Bronchial epithelial cell (primary cell): Measurements from ENCODE around the gene VWA1. TPM values are rescaled to one million over a fixed set of nuclear protein-coding genes. Genes with fewer than 3 reads are reported as not detected.

ENCODE experiments used
- DNase-seq: peaks from one replicate; pipeline ENCODE4 v3.0.0-alpha.2; 2010; ENCODE audit warnings: low read depth
- FAIRE-seq: peaks from 2 replicates; lab custom pipeline; 2011; peaks lifted over from hg19 to GRCh38; lab: Jason Lieb, UNC
- H3K27me3 ChIP-seq: 2 replicates; pipeline ENCODE4 v1.5.1; 2011; ENCODE audit warnings: low read length; ENCODE audit not compliant: control insufficient read depth, insufficient read depth
- H3K36me3 ChIP-seq: 2 replicates; pipeline ENCODE4 v1.5.1; 2011; ENCODE audit warnings: low read length; ENCODE audit not compliant: control insufficient read depth, insufficient read depth
- H3K4me3 ChIP-seq: 2 replicates; pipeline ENCODE4 v1.5.1; 2011; ENCODE audit warnings: mild to moderate bottlenecking, low read depth, low read length, control low read depth
- total RNA-seq: library from RNA; depleted of rRNA; stranded (reverse); fragments of >200 nt; gene quantifications from 2 replicates; pipeline ENCODE4 v1.2.1, GENCODE V29; 2014
- TF ChIP-seq, protein P1 (sequence below): IDR thresholded peaks from 2 replicates; pipeline ENCODE4 v1.5.1; 2011; ENCODE audit warnings: mild to moderate bottlenecking, moderate library complexity, low read length, control low read depth, inconsistent platforms; ENCODE audit not compliant: insufficient read depth, severe bottlenecking

The VWA1 gene
- total RNA-seq, 1 donor from 2014 or later: 5.0 TPM

DNA sequence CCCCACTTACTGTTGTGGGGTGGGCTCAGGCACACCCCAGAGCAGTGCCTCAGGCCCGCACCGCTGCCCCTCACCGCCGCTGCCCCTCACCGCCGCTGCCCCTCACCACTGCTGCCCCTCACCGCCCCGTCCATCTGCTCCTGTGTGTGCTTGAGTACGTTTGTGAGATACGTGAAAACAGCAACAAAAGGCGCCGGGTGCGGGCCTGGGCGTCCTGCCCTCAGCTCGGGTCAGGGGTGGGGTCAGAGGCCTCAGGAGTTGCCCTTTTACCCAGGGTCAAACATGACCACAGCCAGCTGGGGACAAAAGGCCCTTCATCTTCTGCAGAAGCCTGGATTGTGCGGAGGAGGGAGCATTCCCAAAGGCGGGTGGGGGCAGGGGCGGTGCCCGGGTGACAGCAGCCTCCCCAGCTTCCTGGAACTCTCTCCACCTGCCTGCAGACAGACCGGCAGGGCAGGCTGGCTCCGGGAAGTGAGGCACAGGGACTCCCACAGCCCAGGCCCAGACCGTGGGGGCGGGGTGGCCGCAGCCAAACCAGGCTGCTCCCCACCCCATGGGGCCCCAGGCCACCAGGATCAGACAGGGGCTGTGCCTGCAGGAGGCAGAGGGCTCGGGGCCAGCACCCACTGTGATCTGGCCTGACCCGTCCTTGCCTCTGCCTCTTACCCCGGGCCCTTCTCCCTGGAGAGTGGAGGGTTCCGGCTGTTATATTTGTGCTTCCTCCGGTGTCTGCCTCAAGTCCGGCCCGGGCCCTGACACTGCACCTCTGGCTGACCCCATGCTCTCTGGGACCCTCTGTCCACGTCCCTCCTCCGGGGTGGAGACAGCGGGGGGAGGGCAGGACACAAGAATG lies 2.3 kb upstream of the VWA1 start:
- Histone ChIP-seq H3K36me3 (no peaks in the 10 kb centered on the region), H3K4me3 (peak overlapping the region; percentile 9), H3K27me3 (no peaks in the 10 kb centered on the region)
- peak; percentile 62 for DNase-seq
- TF ChIP-seq, protein P1, sequence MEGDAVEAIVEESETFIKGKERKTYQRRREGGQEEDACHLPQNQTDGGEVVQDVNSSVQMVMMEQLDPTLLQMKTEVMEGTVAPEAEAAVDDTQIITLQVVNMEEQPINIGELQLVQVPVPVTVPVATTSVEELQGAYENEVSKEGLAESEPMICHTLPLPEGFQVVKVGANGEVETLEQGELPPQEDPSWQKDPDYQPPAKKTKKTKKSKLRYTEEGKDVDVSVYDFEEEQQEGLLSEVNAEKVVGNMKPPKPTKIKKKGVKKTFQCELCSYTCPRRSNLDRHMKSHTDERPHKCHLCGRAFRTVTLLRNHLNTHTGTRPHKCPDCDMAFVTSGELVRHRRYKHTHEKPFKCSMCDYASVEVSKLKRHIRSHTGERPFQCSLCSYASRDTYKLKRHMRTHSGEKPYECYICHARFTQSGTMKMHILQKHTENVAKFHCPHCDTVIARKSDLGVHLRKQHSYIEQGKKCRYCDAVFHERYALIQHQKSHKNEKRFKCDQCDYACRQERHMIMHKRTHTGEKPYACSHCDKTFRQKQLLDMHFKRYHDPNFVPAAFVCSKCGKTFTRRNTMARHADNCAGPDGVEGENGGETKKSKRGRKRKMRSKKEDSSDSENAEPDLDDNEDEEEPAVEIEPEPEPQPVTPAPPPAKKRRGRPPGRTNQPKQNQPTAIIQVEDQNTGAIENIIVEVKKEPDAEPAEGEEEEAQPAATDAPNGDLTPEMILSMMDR: no peak
- FAIRE-seq: no peak

DNA sequence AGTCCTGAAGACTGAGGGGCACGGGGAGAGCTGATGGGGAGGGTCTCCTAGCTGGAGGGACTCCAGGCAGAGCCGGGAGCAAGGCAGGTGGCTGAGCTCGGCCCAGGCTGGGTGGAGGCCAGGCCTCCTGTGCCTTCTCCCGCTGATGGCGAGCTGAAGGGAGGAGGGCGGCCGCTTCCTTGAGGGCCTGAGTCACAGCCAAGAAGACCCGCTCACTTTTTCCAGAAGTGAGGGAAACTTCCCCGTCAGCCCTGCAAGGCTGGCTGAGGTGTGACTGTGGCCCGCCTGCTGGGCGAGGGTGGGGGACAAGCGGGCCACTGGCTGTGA lies 1.7 kb upstream of the VWA1 start:
- FAIRE-seq: no peak
- H3K27me3 ChIP-seq: no peaks in the 10 kb centered on the region
- H3K36me3 ChIP-seq: no peaks in the 10 kb centered on the region
- TF ChIP-seq, protein P1: no peak
- no peak overlapping the region for H3K4me3 ChIP-seq
- peak; percentile 58 for DNase-seq

DNA sequence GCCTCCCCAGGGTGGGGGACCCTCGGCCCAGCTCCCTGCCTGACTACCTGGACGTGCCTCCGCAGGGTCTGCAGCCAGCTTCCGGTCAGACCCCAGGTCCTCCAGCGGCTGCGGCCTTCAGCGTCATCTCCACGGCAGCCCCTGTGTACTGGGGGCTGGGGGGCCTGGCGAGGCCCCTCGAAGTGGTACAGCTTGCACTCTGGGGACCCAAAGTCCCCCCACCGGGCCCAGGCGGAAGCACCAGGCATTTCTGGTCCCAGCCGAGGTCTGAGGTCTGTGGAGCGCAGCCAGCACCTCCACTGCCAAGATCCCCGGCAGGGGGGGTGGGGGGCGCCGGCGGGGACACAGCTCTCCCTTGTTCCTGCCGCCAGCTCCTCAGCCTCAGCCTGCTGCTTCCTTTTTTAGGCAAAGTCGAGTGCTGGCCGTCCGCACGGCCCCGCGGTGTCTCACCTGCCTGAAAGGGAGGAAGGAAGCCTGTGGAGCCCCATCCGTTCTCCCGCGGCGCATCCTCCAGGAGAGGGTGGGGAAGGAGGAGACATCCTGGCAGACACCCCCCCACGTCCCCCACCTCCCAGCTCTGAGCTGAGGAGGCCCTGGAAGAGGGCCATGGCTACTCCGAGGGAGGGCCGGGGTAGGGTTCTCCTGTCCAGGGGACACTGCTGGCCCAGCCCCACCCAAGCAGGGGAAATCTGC lies 1.2 kb upstream of the VWA1 start:
- Histone ChIP-seq H3K27me3 (no peaks in the 10 kb centered on the region), H3K4me3 (no peak overlapping the region), H3K36me3 (no peaks in the 10 kb centered on the region)
- FAIRE-seq: no peak
- DNase-seq: no peak
- TF ChIP-seq, protein P1: no peak

DNA sequence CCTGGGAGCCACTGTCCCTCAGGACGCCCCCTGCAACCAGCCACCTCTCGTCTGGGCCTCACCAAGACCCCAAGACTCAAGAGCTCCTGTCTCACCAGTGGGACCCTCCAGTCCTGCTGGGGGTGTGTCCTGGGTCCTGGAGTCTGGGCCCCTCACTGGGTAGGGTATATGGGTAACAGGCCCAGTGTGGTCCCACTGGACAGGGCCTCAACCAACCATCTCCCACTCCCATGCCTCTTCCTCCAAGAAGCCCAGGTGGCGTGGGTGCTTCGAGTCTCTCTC lies 725 bp upstream of the VWA1 start:
- TF ChIP-seq, protein P1: no peak
- DNase-seq (no peak), FAIRE-seq (no peak)
- Histone ChIP-seq H3K4me3 (no peak overlapping the region), H3K27me3 (no peaks in the 10 kb centered on the region), H3K36me3 (no peaks in the 10 kb centered on the region)

DNA sequence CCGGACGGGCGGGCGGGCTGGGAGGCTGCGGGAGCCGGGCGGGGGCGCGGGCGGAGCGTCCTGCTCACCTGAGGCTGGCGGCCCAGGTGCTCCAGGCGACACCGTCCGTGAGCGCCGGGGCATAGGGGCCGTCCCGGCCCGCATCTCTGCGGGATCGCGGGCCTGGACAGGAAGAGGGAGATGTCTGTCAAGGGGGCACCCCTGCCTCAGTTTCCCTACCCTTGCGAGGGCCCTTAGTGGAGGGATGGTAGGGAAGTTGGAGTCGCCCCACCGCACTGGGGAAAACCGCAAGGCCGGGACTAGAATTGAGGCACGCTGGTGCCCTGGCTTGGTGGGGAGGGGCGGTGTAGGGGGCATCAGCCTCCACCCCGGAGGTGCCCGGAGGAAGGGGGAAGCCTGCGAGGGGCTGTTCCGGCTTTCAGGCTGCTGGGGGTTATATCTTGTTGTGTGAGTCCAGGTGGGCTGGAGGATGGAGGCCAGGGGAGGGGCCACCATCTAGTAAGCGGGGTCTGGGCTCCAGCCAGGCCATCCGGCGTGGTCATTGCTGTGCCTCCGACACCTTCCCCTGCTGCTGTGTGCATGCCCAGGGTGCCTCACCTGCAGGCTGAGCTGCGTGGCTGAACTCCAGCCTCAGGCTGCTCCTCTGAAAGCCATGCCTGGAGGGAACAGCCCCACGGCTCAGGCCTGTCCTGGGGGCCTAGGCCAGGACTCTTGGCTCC lies 580 bp downstream of the VWA1 start:
- DNase-seq (no peak), FAIRE-seq (no peak)
- Histone ChIP-seq H3K36me3 (no peaks in the 10 kb centered on the region), H3K27me3 (no peaks in the 10 kb centered on the region), H3K4me3 (peak overlapping the region; percentile 61)
- TF ChIP-seq, protein P1: no peak
